Measurements from ENCODE around the gene CDC45.

- TF ChIP-seq CTCF (optimal IDR thresholded peaks at IDR 0.05 in 1 of 3, IDR thresholded peaks at IDR 0.05 in 1 of 3, conservative IDR thresholded peaks at IDR 0.05 in 1 of 3; ENCODE audit: extremely low read depth in 1 of 3, insufficient read depth in 2 of 3, low read length in 3 of 3) = no peak
- no peak for TF ChIP-seq EZH2 (IDR thresholded peaks at IDR 0.05; ENCODE audit: low read length)
Observed at GRCh38 chr22:19463008-19463407, 16.7 kb upstream of the CDC45 start.
